WTC11 (cell line): ENCODE measurements around the gene VPS41. TPM values are rescaled to one million over a fixed set of nuclear protein-coding genes. Genes with fewer than 3 reads are reported as not detected.

ENCODE experiments used
- ATAC-seq: fragments of 200-7000 bp; cut with Tn5 transposase; 2 replicates; pipeline ENCODE4 v1.10.0; 2021; ENCODE audit warnings: mild to moderate bottlenecking, moderate library complexity
- CTCF ChIA-PET: fragments of 300-600 bp; sonication (Branson Sonifier 250); formaldehyde crosslinking; loops from one replicate; lab custom pipeline; 2021; ENCODE audit warnings: antibody characterized with exemption; lab: Charles Lee
- POLR2A ChIA-PET: fragments of 350-600 bp; sonication (Branson Sonifier 250); formaldehyde crosslinking; loops from one replicate; lab custom pipeline; 2021; ENCODE audit warnings: antibody characterized with exemption; lab: Charles Lee
- DNase-seq: peaks from one replicate; pipeline ENCODE4 v3.0.0; 2021; ENCODE audit warnings: low spot score
- H3K27ac Mint-ChIP-seq: 2 replicates; pipeline ENCODE4 v1.8.0; 2021; ENCODE audit warnings: mixed read lengths
- H3K27me3 Mint-ChIP-seq: 2 replicates; pipeline ENCODE4 v1.8.0; 2021; ENCODE audit warnings: low read depth, mild to moderate bottlenecking, moderate library complexity, mixed read lengths
- H3K36me3 Mint-ChIP-seq: 2 replicates; pipeline ENCODE4 v1.8.0; 2021; ENCODE audit warnings: mixed read lengths
- H3K4me1 Mint-ChIP-seq: 2 replicates; pipeline ENCODE4 v1.8.0; 2022; ENCODE audit warnings: mixed read lengths
- H3K4me3 Mint-ChIP-seq: 2 replicates; pipeline ENCODE4 v1.8.0; 2021; ENCODE audit warnings: mild to moderate bottlenecking, moderate library complexity, mixed read lengths
- H3K9me3 Mint-ChIP-seq: 2 replicates; pipeline ENCODE4 v1.8.0; 2021; ENCODE audit warnings: mixed read lengths
- AR ChIP-seq: fragments of 250-450 bp; sonication (Bioruptor Pico); IDR thresholded peaks from 2 replicates; pipeline ENCODE4 v1.9.0; 2021; ENCODE audit warnings: mild to moderate bottlenecking
- ATF6 ChIP-seq: sonication (generic); formaldehyde crosslinking; IDR thresholded peaks from 2 replicates; pipeline ENCODE4 v1.8.1; 2023; ENCODE audit warnings: mild to moderate bottlenecking, missing genetic modification reagents
- CBFB ChIP-seq: sonication (generic); formaldehyde crosslinking; IDR thresholded peaks from 2 replicates; pipeline ENCODE4 v1.8.1; 2022; ENCODE audit warnings: mild to moderate bottlenecking, low read depth, missing genetic modification reagents
- E2F1 ChIP-seq: sonication (generic); formaldehyde crosslinking; IDR thresholded peaks from 2 replicates; pipeline ENCODE4 v1.8.0; 2022; ENCODE audit warnings: mild to moderate bottlenecking, missing genetic modification reagents
- ESRRA ChIP-seq: sonication (generic); formaldehyde crosslinking; IDR thresholded peaks from 2 replicates; pipeline ENCODE4 v1.8.1; 2022; ENCODE audit warnings: mild to moderate bottlenecking, missing genetic modification reagents, borderline replicate concordance
- FOXP1 ChIP-seq: sonication (generic); formaldehyde crosslinking; IDR thresholded peaks from 2 replicates; pipeline ENCODE4 v1.8.0; 2022; ENCODE audit warnings: missing genetic modification reagents, mild to moderate bottlenecking, moderate library complexity, borderline replicate concordance
- GTF2I ChIP-seq: fragments of 250-450 bp; sonication (Bioruptor Pico); conservative IDR thresholded peaks from 2 replicates; pipeline ENCODE4 v1.4.0; 2021; ENCODE audit warnings: mild to moderate bottlenecking
- NFATC4 ChIP-seq: fragments of 250-450 bp; sonication (Bioruptor Pico); IDR thresholded peaks from 2 replicates; pipeline ENCODE4 v1.9.0; 2021; ENCODE audit warnings: mild to moderate bottlenecking
- PRRX2 ChIP-seq: fragments of 250-450 bp; sonication (Bioruptor Pico); IDR thresholded peaks from 2 replicates; pipeline ENCODE4 v1.8.0; 2021; ENCODE audit warnings: mild to moderate bottlenecking
- SMAD4 ChIP-seq: sonication (generic); formaldehyde crosslinking; IDR thresholded peaks from 2 replicates; pipeline ENCODE4 v1.8.0; 2022; ENCODE audit warnings: mild to moderate bottlenecking, missing genetic modification reagents
- SOX15 ChIP-seq: fragments of 250-450 bp; sonication (Bioruptor Pico); IDR thresholded peaks from 2 replicates; pipeline ENCODE4 v1.9.0; 2021; ENCODE audit warnings: mild to moderate bottlenecking
- ZNF232 ChIP-seq: sonication (generic); formaldehyde crosslinking; IDR thresholded peaks from 2 replicates; pipeline ENCODE4 v1.8.0; 2022; ENCODE audit warnings: mild to moderate bottlenecking, missing genetic modification reagents
- ZNF281 ChIP-seq: sonication (generic); formaldehyde crosslinking; IDR thresholded peaks from 2 replicates; pipeline ENCODE4 v1.8.0; 2023; ENCODE audit warnings: mild to moderate bottlenecking, missing genetic modification reagents
- ZNF416 ChIP-seq: fragments of 250-450 bp; sonication (Bioruptor Pico); IDR thresholded peaks from 2 replicates; pipeline ENCODE4 v1.9.0; 2021; ENCODE audit warnings: mild to moderate bottlenecking, inconsistent platforms
- ZNF425 ChIP-seq: fragments of 250-450 bp; sonication (Bioruptor Pico); conservative IDR thresholded peaks from 2 replicates; pipeline ENCODE4 v1.9.0; 2021; ENCODE audit warnings: mild to moderate bottlenecking
- total RNA-seq: library from RNA; stranded (reverse); gene quantifications from 3 replicates; pipeline ENCODE4 v1.2.3, GENCODE V29; 2021
- TF ChIP-seq, protein P1 (sequence below): sonication (generic); formaldehyde crosslinking; IDR thresholded peaks from 2 replicates; pipeline ENCODE4 v1.8.0; 2022; ENCODE audit warnings: mild to moderate bottlenecking, missing genetic modification reagents
- TF ChIP-seq, protein P2 (sequence below): fragments of 250-450 bp; sonication (Bioruptor Pico); IDR thresholded peaks from 2 replicates; pipeline ENCODE4 v1.9.0; 2021; ENCODE audit warnings: mild to moderate bottlenecking

The VPS41 gene
- total RNA-seq, 1 experiment from 2014 or later: 50.3 TPM

DNA sequence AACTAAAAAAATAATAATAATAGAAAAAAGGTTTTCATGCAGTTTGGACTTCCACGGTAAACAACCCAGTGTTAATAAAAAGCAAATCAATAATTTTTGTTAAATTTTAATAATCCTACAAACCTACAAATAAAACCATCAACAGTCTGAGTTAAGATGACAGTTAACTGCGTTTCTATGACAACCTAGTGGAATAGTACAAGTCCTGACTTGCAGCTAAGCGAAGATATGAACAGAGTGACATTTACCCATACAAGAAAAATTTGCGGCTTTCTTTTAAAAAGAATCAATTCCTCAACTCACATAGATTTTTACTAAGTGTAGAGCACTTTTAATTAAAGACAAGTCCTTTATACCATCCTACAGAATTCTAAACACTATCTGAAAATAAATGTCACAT, 35.6 kb downstream of the VPS41 start:
- TF ChIP-seq PRRX2 (CRISPR knock-in tag) (no peak), CBFB (CRISPR knock-in tag) (no peak), E2F1 (CRISPR knock-in tag) (no peak), ZNF416 (CRISPR knock-in tag) (no peak), ATF6 (no peak), ZNF425 (CRISPR knock-in tag) (no peak), ZNF281 (CRISPR knock-in tag) (no peak), ZNF232 (CRISPR knock-in tag) (no peak), NFATC4 (CRISPR knock-in tag) (no peak), ESRRA (CRISPR knock-in tag) (no peak), FOXP1 (no peak), GTF2I (CRISPR knock-in tag) (no peak), SMAD4 (no peak), SOX15 (no peak), AR (no peak)
- TF ChIP-seq, protein P1, sequence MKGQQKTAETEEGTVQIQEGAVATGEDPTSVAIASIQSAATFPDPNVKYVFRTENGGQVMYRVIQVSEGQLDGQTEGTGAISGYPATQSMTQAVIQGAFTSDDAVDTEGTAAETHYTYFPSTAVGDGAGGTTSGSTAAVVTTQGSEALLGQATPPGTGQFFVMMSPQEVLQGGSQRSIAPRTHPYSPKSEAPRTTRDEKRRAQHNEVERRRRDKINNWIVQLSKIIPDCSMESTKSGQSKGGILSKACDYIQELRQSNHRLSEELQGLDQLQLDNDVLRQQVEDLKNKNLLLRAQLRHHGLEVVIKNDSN (CRISPR knock-in tag): no peak
- TF ChIP-seq, protein P2, sequence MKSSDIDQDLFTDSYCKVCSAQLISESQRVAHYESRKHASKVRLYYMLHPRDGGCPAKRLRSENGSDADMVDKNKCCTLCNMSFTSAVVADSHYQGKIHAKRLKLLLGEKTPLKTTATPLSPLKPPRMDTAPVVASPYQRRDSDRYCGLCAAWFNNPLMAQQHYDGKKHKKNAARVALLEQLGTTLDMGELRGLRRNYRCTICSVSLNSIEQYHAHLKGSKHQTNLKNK (CRISPR knock-in tag): no peak
- Mint-ChIP-seq H3K4me3 (no peak overlapping the region), H3K9me3 (no peaks in the 10 kb centered on the region), H3K27ac (no peak overlapping the region), H3K27me3 (no peaks in the 10 kb centered on the region), H3K4me1 (peaks cover 16% of the 10 kb centered on the region), H3K36me3 (no peaks in the 10 kb centered on the region)
- DNase-seq (no peak), ATAC-seq (no peak)
- ChIA-PET POLR2A (no interaction called here), CTCF (interaction anchor here (2.2 kb wide), 1 partner anchor 7 kb away, joined by 9 read pairs; no protein-coding TSS in a partner anchor)
